ENCODE data around the gene RPL22. TPM values are rescaled to one million over a fixed set of nuclear protein-coding genes. Genes with fewer than 3 reads are reported as not detected.
A peak's percentile ranks its signal among the peaks of the same experiment; 100 is the strongest.

RPL22 gene
- total and polyA plus RNA-seq, 2 of the 13 experiments (the other 11 are each of a cell fraction or from before 2014, with no cell fraction given): 214 to 545 TPM

DNA sequence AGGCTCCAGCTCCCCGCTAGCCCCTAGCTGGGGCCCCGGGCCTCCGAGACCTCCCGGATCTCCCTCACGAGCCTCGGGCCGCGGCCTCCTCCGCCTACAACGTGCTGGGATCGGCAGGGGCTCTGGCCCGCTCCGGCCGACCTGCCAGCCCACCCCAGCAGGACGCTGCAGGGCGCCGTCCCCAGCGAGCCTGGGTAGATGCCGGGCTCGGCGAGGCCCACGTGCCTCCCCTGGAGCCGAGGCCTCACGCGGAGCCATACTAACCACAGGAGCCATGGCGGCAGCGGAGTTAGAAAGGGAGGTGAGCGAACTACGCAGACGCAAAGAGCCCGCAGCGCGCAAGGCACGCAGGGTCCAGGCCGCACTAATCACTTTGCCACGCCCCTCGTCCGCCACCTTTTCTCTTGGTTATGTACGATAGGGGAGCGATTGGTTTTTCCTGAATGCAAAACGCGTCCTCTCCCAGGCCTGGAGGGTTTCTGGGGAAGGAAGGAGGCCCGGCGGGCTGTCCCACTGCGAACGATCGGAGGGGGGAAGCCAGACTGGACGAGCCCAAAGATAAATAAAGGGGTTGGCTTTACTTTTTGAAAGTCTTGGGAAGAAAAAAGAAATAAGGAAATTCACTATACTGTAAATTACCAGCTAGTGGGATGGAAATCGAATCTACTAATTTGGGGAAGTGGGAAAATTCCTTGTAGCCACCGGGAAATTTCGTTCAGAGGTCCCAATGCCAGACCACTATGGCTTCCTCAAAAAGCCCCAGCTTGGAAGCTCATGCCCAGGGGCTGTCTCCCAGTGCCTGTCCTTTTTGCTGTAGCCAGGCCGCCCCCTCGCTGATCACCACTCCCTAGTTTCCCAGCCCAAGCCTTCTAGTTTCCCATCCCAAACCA is at the start of gene RPL22 (continued):
- TF ChIP-seq MTF1 (CRISPR knock-in tag; IDR thresholded peaks at IDR 0.05): peak; percentile 46; the same call in 1 of the 2 replicates
- TF ChIP-seq, protein P1, sequence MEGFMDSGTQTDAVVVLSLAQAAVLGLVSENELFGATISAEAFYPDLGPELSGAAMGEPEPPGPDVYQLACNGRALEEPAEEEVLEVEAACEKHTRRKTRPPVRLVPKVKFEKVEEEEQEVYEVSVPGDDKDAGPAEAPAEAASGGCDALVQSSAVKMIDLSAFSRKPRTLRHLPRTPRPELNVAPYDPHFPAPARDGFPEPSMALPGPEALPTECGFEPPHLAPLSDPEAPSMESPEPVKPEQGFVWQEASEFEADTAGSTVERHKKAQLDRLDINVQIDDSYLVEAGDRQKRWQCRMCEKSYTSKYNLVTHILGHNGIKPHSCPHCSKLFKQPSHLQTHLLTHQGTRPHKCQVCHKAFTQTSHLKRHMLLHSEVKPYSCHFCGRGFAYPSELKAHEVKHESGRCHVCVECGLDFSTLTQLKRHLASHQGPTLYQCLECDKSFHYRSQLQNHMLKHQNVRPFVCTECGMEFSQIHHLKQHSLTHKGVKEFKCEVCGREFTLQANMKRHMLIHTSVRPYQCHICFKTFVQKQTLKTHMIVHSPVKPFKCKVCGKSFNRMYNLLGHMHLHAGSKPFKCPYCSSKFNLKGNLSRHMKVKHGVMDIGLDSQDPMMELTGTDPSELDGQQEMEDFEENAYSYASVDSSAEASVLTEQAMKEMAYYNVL (CRISPR knock-in tag; IDR thresholded peaks at IDR 0.05; ENCODE audit: borderline replicate concordance): no peak; the same call in 1 of the 2 replicates
- TF ChIP-seq TBL1XR1 (IDR thresholded peaks at IDR 0.05; ENCODE audit: borderline replicate concordance, low read length, partially characterized antibody): no peak
- TF ChIP-seq MED1 (CRISPR knock-in tag; IDR thresholded peaks at IDR 0.05): peak; percentile 82
- TF ChIP-seq, protein P2, sequence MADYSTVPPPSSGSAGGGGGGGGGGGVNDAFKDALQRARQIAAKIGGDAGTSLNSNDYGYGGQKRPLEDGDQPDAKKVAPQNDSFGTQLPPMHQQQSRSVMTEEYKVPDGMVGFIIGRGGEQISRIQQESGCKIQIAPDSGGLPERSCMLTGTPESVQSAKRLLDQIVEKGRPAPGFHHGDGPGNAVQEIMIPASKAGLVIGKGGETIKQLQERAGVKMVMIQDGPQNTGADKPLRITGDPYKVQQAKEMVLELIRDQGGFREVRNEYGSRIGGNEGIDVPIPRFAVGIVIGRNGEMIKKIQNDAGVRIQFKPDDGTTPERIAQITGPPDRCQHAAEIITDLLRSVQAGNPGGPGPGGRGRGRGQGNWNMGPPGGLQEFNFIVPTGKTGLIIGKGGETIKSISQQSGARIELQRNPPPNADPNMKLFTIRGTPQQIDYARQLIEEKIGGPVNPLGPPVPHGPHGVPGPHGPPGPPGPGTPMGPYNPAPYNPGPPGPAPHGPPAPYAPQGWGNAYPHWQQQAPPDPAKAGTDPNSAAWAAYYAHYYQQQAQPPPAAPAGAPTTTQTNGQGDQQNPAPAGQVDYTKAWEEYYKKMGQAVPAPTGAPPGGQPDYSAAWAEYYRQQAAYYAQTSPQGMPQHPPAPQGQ (CRISPR knock-in tag; IDR thresholded peaks at IDR 0.05; ENCODE audit: borderline replicate concordance): no peak
- TF ChIP-seq ZNF333 (CRISPR knock-in tag; IDR thresholded peaks at IDR 0.05; ENCODE audit: borderline replicate concordance): peak; percentile 61; the same call in 1 of the 2 replicates
- no peak for TF ChIP-seq HMGA1 (CRISPR knock-in tag; conservative IDR thresholded peaks at IDR 0.05)
- TF ChIP-seq ZNF652 (CRISPR knock-in tag; IDR thresholded peaks at IDR 0.05; ENCODE audit: borderline replicate concordance, low read depth): no peak
- TF ChIP-seq ZBTB43 (CRISPR knock-in tag; conservative IDR thresholded peaks at IDR 0.05): peak; percentile 79
- TF ChIP-seq RFXANK (CRISPR knock-in tag; IDR thresholded peaks at IDR 0.05): no peak
- no peak for TF ChIP-seq ATM (IDR thresholded peaks at IDR 0.05; ENCODE audit: borderline replicate concordance)
- TF ChIP-seq, protein P3, sequence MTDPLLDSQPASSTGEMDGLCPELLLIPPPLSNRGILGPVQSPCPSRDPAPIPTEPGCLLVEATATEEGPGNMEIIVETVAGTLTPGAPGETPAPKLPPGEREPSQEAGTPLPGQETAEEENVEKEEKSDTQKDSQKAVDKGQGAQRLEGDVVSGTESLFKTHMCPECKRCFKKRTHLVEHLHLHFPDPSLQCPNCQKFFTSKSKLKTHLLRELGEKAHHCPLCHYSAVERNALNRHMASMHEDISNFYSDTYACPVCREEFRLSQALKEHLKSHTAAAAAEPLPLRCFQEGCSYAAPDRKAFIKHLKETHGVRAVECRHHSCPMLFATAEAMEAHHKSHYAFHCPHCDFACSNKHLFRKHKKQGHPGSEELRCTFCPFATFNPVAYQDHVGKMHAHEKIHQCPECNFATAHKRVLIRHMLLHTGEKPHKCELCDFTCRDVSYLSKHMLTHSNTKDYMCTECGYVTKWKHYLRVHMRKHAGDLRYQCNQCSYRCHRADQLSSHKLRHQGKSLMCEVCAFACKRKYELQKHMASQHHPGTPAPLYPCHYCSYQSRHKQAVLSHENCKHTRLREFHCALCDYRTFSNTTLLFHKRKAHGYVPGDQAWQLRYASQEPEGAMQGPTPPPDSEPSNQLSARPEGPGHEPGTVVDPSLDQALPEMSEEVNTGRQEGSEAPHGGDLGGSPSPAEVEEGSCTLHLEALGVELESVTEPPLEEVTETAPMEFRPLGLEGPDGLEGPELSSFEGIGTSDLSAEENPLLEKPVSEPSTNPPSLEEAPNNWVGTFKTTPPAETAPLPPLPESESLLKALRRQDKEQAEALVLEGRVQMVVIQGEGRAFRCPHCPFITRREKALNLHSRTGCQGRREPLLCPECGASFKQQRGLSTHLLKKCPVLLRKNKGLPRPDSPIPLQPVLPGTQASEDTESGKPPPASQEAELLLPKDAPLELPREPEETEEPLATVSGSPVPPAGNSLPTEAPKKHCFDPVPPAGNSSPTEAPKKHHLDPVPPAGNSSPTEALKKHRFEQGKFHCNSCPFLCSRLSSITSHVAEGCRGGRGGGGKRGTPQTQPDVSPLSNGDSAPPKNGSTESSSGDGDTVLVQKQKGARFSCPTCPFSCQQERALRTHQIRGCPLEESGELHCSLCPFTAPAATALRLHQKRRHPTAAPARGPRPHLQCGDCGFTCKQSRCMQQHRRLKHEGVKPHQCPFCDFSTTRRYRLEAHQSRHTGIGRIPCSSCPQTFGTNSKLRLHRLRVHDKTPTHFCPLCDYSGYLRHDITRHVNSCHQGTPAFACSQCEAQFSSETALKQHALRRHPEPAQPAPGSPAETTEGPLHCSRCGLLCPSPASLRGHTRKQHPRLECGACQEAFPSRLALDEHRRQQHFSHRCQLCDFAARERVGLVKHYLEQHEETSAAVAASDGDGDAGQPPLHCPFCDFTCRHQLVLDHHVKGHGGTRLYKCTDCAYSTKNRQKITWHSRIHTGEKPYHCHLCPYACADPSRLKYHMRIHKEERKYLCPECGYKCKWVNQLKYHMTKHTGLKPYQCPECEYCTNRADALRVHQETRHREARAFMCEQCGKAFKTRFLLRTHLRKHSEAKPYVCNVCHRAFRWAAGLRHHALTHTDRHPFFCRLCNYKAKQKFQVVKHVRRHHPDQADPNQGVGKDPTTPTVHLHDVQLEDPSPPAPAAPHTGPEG (CRISPR knock-in tag; IDR thresholded peaks at IDR 0.05): peak; percentile 58; the same call in 1 of the 2 replicates
- TF ChIP-seq ETV6 (CRISPR knock-in tag; conservative IDR thresholded peaks at IDR 0.05): 0 out of 2 replicates have a peak, but pooled peaks have one; percentile 84
- TF ChIP-seq ZFP36 (IDR thresholded peaks at IDR 0.05; ENCODE audit: borderline replicate concordance, low read depth, low read length, partially characterized antibody): no peak
- TF ChIP-seq ATF7-NPFF (CRISPR knock-in tag; IDR thresholded peaks at IDR 0.05; ENCODE audit: low read depth): peak; percentile 38; the same call in 1 of the 2 replicates
- no peak for TF ChIP-seq MAFG (CRISPR knock-in tag; IDR thresholded peaks at IDR 0.05)
- no peak for TF ChIP-seq SOX6 (IDR thresholded peaks at IDR 0.05)
- TF ChIP-seq SOX6 (CRISPR knock-in tag; IDR thresholded peaks at IDR 0.05): peak; percentile 64
